ENCODE measurements around the gene BRD2. TPM values are rescaled to one million over a fixed set of nuclear protein-coding genes. Genes with fewer than 3 reads are reported as not detected.

Gene BRD2
- total RNA-seq, 4 donors from 2014 or later = 97.5 to 130 (median 119) TPM

DNA sequence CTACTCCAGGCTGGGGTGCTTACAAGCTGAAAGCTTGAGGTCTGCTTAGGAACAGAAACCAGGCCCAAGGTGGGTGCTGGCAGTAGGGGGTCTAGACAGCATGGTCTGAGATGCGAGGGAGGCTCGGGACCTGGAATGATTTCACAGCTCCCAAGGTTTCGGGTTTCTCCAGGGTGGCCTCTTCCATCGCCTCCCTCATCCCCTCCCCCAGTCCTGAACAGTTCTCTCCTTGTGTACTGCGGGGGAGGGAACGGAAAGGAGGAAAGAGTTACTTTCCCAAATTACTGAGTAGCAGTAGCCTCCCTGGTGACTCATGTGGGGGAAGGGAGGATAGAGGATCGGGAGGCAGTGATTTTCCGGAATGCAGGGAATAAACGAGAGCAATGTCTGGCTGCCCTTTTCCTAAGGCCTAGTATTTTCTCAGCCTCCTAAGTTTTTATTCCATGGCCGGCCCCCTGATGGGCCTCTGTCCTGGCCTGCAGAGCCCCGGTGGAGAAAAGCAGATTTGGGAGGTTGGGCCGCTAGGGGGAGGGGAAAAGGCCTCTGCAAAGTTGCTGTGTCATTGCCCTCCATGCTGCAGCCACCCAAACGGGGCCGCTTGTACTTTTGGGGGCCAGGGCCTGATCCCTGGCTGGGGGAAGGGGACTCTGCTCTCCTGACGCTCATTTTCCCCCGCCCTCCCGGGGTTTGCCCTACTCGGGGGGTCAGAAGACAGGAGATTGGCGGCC lies 1.5 kb downstream of the BRD2 start:
- WGBS, 2 donors = 0 to 1% methylated on average over 19 of the region's 19 CpGs
- H3K4me3 ChIP-seq (ENCODE audit: low read depth, poor library complexity, severe bottlenecking) = peak overlapping the region; percentile 88
- intact Hi-C loops (cut with DNase I; ENCODE audit: low total_unique reads) = no loop called here
- TF ChIP-seq POLR2A (IDR thresholded peaks at IDR 0.05) = no peak
- TF ChIP-seq, protein P1, sequence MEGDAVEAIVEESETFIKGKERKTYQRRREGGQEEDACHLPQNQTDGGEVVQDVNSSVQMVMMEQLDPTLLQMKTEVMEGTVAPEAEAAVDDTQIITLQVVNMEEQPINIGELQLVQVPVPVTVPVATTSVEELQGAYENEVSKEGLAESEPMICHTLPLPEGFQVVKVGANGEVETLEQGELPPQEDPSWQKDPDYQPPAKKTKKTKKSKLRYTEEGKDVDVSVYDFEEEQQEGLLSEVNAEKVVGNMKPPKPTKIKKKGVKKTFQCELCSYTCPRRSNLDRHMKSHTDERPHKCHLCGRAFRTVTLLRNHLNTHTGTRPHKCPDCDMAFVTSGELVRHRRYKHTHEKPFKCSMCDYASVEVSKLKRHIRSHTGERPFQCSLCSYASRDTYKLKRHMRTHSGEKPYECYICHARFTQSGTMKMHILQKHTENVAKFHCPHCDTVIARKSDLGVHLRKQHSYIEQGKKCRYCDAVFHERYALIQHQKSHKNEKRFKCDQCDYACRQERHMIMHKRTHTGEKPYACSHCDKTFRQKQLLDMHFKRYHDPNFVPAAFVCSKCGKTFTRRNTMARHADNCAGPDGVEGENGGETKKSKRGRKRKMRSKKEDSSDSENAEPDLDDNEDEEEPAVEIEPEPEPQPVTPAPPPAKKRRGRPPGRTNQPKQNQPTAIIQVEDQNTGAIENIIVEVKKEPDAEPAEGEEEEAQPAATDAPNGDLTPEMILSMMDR (IDR thresholded peaks at IDR 0.05) = no peak
- DNase-seq (ENCODE audit: low spot score in 2 of 2) = peak; percentile 82 to 94

DNA sequence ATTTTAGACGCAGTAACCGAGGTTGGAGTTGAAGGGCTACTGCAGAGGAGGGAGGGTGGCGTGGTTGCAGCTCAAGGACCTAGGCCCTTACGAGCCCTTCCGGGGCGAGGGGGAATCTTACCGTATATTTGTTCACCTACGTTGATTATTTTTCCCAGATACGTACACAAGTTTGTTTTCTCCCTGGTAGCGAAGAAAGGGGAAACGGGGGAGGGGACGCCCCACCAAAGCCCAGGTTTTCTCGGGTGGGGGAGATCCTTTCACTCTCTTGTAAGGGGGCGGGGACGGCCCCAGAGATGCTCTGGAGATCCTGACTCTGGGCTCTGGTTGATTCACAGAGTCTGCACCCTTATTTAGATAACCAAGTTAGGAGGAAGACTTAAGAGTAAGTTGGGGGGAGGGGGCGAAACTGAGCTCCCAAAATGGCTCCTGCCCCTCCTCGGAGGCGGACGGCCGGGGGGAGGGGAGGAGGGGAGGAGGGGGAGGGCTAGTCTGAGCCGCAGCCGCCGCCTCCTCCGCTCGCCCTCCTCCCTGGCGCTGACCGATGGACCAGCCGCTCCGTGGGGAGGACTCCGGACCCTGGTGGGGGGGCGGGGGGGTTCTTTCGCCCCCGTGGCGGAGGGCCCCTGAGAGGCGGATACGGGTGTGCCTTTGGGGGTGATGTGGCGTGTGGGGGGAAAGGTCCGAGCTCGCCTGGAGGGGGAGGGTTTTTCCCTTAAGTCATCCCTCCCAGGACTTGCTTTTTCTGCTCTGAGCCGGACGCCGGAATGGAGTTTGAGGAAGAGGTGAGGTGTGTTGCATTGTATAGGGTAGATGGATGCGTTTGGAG lies 2.2 kb downstream of the BRD2 start:
- H3K4me3 ChIP-seq (ENCODE audit: low read depth, poor library complexity, severe bottlenecking) = peak overlapping the region; percentile 88
- intact Hi-C loops (cut with DNase I; ENCODE audit: low total_unique reads) = no loop called here
- DNase-seq (ENCODE audit: low spot score in 2 of 2) = peak; percentile 87 to 96
- no peak for TF ChIP-seq POLR2A (IDR thresholded peaks at IDR 0.05)
- TF ChIP-seq, protein P1 (IDR thresholded peaks at IDR 0.05) = no peak
- 1 to 2% methylated on average over 25 to 43 of the region's 43 CpGs for WGBS, 2 donors

DNA sequence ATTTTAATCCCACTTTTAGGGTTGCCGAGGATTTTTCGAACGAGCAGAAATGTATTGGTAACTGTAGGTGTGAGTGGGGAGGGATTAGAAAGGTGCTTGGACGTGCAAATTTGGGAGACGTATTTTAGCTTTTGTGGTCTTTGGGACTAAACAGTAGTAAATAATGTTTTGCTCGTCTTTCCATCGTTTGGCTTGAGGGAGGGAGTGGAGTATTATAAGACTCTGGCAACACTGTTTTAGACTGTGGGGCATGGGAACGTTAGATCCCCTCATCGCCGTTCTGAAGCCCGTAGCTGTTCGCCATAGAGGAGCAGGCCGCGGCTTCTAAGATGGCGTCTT lies 2.8 kb downstream of the BRD2 start:
- H3K4me3 ChIP-seq (ENCODE audit: low read depth, poor library complexity, severe bottlenecking) = peak overlapping the region; percentile 88
- 0% methylated on average over 15 of the region's 15 CpGs for WGBS, 2 donors
- intact Hi-C loops (cut with DNase I; ENCODE audit: low total_unique reads) = no loop called here
- no peak for DNase-seq (ENCODE audit: low spot score in 2 of 2)
- TF ChIP-seq, protein P1 (IDR thresholded peaks at IDR 0.05) = no peak
- TF ChIP-seq POLR2A (IDR thresholded peaks at IDR 0.05) = no peak

DNA sequence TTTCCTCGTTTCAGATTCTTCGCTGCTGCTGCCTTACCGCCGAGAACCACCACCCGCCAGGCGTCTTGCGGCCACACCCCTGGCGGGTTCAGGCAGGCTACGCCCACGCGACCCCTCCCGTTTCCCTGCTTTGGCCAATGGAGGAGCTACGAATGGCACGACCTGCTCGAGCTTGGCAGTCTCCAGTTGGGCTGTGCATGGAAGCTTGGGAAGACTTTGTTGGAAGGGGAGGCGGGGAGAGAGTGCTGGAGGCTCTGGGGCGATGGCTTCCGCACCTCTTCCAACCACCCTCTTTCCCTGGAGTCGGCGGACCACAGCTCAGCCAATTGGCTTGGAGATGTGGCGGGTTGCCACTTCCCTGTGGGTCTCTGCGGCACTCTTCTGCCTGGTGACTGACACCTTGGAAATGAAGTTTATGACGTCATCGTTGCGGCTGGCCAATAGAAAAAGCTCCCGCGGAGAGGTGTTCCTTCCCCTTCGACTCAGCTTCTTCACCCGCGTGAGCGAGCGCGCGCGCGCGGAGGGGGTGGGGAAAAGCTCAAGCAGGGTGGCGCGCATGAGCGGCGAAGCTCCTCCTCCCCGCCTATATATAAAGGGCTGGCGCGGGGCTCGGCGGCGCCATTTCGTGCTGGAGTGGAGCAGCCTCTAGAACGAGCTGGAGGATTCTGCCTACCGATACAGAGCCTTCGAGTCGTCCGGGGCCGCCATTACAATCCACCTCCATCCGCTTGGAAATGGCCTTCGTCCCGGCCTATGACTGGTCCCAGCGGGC lies 3.4 kb downstream of the BRD2 start:
- DNase-seq (ENCODE audit: low spot score in 2 of 2) = peak; percentile 100
- intact Hi-C loops (cut with DNase I; ENCODE audit: low total_unique reads) = no loop called here
- peak in 1 of 2 donors; percentile 99 for TF ChIP-seq POLR2A (IDR thresholded peaks at IDR 0.05)
- TF ChIP-seq, protein P1 (IDR thresholded peaks at IDR 0.05) = no peak
- H3K4me3 ChIP-seq (ENCODE audit: low read depth, poor library complexity, severe bottlenecking) = peak overlapping the region; percentile 95
- WGBS, 2 donors = 0% methylated on average over 24 to 41 of the region's 58 CpGs

DNA sequence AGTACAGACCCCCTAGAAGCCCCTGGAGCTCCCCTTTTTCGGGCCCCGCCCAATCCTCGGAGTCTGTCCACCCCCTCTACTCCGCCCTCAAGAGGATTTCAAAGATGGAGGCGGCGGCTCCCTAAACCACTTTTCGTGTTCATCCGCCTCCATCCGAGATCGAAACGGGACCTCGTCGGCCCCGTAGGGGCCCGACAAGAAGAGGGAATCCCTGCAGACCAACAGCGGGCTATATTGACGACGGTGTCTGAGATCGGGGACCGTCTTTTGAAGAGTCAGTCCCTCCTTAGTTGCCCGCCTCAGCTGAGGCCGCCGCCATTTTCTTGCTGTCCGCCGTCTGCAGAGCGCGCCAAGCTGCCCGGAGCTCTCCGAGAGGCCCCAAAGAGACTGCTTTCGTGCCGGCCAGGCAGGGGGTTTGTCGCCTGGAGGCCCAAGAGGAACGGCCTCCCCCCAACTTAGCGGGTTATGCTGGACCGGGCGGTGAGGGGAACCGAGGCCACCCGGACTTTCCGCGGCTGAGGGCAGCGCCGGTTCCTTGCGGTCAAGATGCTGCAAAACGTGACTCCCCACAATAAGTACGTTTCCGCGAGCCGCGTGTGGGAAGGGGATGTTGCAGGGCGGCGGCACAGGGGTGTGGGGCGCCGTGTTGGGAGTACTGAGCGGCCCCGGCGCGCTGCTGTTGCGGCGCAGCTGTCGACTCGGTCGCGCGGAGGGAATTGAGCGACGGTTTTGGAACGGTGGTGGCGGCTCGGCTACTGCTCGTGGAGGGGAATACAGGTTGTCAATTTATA lies 4.2 kb downstream of the BRD2 start:
- TF ChIP-seq, protein P1 (IDR thresholded peaks at IDR 0.05) = no peak
- no peak for TF ChIP-seq POLR2A (IDR thresholded peaks at IDR 0.05)
- DNase-seq (ENCODE audit: low spot score in 2 of 2) = peak in 1 of 2 donors; percentile 88
- intact Hi-C loops (cut with DNase I; ENCODE audit: low total_unique reads) = no loop called here
- peak overlapping the region; percentile 95 for H3K4me3 ChIP-seq (ENCODE audit: low read depth, poor library complexity, severe bottlenecking)
- WGBS, 2 donors = 0% methylated on average over 56 to 68 of the region's 70 CpGs
